ENCODE results near the gene ACP7.

ACP7 gene

GRCh38 chr19:39119830-39120229 is 35.7 kb downstream of the ACP7 start:
- TF ChIP-seq, protein P1, sequence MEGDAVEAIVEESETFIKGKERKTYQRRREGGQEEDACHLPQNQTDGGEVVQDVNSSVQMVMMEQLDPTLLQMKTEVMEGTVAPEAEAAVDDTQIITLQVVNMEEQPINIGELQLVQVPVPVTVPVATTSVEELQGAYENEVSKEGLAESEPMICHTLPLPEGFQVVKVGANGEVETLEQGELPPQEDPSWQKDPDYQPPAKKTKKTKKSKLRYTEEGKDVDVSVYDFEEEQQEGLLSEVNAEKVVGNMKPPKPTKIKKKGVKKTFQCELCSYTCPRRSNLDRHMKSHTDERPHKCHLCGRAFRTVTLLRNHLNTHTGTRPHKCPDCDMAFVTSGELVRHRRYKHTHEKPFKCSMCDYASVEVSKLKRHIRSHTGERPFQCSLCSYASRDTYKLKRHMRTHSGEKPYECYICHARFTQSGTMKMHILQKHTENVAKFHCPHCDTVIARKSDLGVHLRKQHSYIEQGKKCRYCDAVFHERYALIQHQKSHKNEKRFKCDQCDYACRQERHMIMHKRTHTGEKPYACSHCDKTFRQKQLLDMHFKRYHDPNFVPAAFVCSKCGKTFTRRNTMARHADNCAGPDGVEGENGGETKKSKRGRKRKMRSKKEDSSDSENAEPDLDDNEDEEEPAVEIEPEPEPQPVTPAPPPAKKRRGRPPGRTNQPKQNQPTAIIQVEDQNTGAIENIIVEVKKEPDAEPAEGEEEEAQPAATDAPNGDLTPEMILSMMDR (IDR thresholded peaks at IDR 0.05; ENCODE audit: low read depth, low read length) = no peak
- no peak overlapping the region for H3K4me3 ChIP-seq (ENCODE audit: low read depth, low read length)

DNA sequence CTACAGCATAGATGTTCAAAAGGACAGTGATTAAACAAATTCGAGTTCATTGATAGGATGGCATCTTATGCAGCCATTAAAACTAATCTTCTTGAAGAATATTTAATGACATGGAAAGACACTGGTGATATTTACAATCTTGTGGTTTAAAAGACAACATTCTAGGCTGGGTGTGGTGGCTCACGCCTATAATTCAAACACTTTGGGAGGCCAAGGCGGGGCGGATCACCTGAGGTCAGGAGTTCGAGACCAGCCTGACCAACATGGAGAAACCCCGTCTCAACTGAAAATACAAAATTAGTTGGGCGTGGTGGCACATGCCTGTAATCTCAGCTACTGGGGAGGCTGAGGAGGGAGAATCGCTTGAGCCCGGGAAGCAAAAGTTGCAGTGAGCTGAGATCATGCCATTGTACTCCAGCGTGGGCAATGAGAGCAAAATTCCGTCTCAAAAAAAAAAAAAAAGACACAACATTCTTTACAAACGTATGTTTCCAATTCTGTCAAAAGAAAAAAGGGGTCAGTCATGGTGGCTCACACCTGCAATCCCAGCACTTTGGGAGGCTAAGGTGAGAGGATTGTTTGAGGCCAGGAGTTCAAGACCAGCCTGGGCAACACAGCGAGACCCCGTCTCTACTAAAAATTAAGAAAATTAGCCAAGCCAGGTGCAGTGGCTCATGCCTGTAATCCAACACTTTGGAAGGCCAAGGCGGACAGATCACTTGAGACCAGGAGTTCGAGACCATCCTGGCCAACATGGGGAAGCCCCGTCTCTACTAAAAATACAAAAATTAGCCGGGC is 39.0 kb downstream of the ACP7 start:
- TF ChIP-seq, protein P1 (IDR thresholded peaks at IDR 0.05; ENCODE audit: low read depth, low read length) = no peak
- H3K4me3 ChIP-seq (ENCODE audit: low read depth, low read length) = no peak overlapping the region

- TF ChIP-seq, protein P1 (IDR thresholded peaks at IDR 0.05; ENCODE audit: low read depth, low read length) = no peak
- H3K4me3 ChIP-seq (ENCODE audit: low read depth, low read length) = no peak overlapping the region
These were observed 40.1 kb downstream of the ACP7 start for GRCh38 chr19:39124136-39124764.

DNA sequence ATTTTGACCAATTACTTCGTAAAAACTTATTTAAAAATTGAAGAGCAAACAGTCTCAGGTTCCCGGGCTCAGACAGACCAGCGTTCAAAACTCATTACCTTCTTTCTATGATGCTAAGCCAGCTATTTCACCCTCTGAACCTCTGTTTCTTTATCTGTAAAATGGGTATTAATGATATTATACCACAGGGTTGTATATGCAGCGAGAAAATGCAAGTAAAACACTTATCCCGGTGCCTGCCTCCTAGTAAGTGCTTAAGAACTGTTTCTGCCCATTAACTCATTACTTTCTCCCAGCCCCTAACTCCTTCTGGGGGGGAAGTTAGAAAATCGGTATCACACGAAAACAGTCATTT is 41.0 kb downstream of the ACP7 start:
- peak overlapping the region; percentile 93 for H3K4me3 ChIP-seq (ENCODE audit: low read depth, low read length)
- TF ChIP-seq, protein P1 (IDR thresholded peaks at IDR 0.05; ENCODE audit: low read depth, low read length) = no peak

GRCh38 chr19:39125554-39126311 is 41.6 kb downstream of the ACP7 start, which contains the start of gene PAK4:
Gene PAK4 (plus strand): TSS chr19:39125786. CDS start chr19:39169554, 43,768 bp downstream.
- TF ChIP-seq, protein P1 (IDR thresholded peaks at IDR 0.05; ENCODE audit: low read depth, low read length) = no peak
- peak within 1 kb of the TSS; percentile 93 for H3K4me3 ChIP-seq (ENCODE audit: low read depth, low read length)

- H3K4me3 ChIP-seq (ENCODE audit: low read depth, low read length) = peak overlapping the region; percentile 93
- TF ChIP-seq, protein P1 (IDR thresholded peaks at IDR 0.05; ENCODE audit: low read depth, low read length) = no peak
These were observed 42.4 kb downstream of the ACP7 start for GRCh38 chr19:39126312-39127187.

All from WI38 (cell line).